Testis (tissue), 2 donors: Measurements from ENCODE around the gene ZRSR2.

Source experiments
- POLR2A ChIP-seq: fragments of 450-650 bp; IDR thresholded peaks from one replicate; pipeline ENCODE4 v1.6.1; 2017; ENCODE audit warnings: antibody characterized with exemption, mild to moderate bottlenecking, moderate library complexity
- TF ChIP-seq, protein P1 (sequence below), 3 experiments: fragments of 450-650 bp in 2 of 3; fragments of 200-600 bp in 1 of 3; sonication (generic) in 1 of 3; IDR thresholded peaks; one replicate each; pipeline ENCODE4 v1.5.1; 2016 to 2019; ENCODE audit warnings: antibody characterized with exemption in 3 of 3, mild to moderate bottlenecking in 2 of 3, moderate library complexity in 1 of 3

- TF ChIP-seq POLR2A, result no peak
- TF ChIP-seq, protein P1, sequence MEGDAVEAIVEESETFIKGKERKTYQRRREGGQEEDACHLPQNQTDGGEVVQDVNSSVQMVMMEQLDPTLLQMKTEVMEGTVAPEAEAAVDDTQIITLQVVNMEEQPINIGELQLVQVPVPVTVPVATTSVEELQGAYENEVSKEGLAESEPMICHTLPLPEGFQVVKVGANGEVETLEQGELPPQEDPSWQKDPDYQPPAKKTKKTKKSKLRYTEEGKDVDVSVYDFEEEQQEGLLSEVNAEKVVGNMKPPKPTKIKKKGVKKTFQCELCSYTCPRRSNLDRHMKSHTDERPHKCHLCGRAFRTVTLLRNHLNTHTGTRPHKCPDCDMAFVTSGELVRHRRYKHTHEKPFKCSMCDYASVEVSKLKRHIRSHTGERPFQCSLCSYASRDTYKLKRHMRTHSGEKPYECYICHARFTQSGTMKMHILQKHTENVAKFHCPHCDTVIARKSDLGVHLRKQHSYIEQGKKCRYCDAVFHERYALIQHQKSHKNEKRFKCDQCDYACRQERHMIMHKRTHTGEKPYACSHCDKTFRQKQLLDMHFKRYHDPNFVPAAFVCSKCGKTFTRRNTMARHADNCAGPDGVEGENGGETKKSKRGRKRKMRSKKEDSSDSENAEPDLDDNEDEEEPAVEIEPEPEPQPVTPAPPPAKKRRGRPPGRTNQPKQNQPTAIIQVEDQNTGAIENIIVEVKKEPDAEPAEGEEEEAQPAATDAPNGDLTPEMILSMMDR (IDR thresholded peaks at IDR 0.05), result no peak
Measured at GRCh38 chrX:15834053-15834452, 43.8 kb downstream of the ZRSR2 start.
